Stimulated activated CD4-positive, alpha-beta T cell treated with anti-CD3 and anti-CD28 coated beads, Interleukin-12 subunit alpha, Interleukin-12 subunit beta, amount 100 ng/mL, for 24 hours (primary cell): ENCODE results near the gene TFE3.

Source experiments
- DNase-seq, 2 experiments: peaks; one replicate each; pipeline ENCODE4 v3.0.0-alpha.2; 2020; ENCODE audit warnings: low read depth in 2 of 2

Gene TFE3, protein sequence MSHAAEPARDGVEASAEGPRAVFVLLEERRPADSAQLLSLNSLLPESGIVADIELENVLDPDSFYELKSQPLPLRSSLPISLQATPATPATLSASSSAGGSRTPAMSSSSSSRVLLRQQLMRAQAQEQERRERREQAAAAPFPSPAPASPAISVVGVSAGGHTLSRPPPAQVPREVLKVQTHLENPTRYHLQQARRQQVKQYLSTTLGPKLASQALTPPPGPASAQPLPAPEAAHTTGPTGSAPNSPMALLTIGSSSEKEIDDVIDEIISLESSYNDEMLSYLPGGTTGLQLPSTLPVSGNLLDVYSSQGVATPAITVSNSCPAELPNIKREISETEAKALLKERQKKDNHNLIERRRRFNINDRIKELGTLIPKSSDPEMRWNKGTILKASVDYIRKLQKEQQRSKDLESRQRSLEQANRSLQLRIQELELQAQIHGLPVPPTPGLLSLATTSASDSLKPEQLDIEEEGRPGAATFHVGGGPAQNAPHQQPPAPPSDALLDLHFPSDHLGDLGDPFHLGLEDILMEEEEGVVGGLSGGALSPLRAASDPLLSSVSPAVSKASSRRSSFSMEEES

DNA sequence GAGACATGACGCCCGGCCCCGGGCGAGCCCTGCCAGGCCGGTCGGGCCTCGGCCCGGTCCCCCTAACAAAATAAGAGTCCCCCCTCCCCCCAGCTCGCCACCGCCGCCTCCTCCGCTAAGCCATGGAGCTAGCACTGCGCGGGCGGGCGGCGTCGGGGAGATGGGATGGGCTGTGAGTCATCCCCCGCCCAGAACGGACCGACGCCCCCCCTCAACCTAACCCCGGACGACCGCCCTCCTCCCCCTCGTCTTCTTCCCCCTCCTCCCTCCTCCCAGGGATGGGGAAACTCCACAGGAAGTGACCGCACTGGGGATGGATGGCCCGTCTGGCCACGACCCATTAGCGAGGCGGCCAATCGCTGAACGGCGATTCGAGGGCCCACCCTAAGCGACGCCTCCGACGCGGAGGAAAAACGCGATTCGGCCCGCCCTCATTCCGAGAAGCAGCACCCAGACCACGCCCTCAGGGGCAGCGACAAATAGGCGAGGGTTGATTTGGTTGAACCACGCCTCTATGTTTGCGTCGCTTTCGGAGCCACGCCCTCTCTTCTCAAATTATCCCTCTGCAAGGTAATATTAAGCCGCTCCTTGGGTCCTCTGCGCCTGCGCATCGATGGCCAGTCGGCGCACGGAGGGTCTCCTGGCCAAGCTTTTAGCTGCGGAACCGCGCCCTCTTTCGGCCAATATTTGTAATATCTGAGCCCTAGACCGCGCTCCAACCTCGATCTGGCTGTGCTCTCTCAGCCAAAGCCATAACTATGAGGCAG, at the start of gene TFE3:
TSS of gene TFE3 (minus strand) at position 138 of the 767 bp plus-strand sequence. CDS start at position 7, 131 bp downstream.
- DNase-seq: peak; percentile 85 to 93

DNA sequence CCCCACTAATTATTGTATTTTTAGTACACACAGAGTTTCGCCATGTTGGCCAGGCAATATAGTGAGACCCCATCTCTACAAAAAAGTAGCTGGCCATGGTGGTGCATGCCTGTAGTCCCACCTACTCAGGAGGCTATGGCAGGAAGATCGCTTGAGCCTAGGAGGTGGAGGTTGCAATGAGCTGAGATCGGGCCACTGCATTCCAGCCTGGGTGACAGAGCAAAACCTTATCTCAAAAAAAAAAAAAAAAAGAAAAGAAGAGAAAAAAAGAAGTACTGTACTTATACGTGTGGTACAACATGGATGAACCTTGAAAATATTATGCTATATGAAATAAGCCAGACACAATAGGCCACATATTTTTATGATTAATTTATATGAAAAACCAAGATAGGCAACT, 46.4 kb upstream of the TFE3 start:
- no peak for DNase-seq

- no peak for DNase-seq
These were observed 39.2 kb upstream of the TFE3 start for GRCh38 chrX:49082271-49082871.

DNA sequence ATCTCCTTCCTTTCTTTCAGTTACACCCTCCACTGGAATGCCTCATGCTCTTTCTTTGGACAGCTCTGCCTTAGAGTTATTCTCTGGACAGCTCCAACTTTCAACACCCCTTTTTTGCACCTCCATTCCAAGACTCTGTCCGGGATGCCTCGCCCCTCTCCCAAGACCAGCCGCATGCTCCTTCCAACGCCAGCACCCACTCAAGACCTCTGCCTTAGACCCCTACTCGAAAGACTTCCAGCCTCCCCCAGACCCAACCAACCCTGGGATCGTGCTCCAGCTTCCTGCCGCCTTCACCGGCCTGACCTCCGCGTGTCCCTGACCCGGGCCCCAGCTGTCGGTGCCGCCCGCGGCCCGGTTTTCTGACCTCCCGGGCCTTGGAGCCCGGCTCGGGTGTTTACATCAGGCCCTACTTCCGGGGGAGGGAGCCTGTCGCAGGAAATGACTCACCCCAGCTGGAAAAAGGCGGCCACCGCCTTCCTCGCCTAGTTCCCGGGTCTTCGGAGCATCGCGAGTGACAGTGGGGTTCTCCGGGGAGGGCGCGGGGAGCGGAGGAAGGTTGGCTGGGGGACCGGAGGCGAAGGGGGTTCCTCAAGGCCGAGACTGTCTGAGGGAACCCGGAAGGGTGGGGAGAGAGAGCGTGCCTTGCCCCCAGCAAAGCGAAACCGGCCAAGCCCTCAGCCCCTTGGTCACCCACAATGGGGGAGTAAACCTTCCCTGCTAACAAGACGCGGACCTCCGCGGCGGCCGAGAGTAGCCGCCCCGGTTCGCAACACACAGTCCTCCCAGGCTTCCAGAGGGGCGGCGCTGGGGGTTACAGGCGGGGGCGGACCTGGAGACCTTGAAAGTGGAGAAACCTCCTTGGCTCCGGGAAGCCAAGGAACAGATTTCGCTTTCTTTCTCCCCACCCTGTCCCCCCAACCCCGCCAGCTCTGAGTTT, 36.6 kb upstream of the TFE3 start, which contains the start of gene WDR45:
TSS of gene WDR45 (minus strand) at position 399 of the 940 bp plus-strand sequence. CDS start 1,792 bp downstream, outside the sequence.
- peak; percentile 39 to 46 for DNase-seq

- no peak for DNase-seq
These were observed 34.8 kb upstream of the TFE3 start for GRCh38 chrX:49077941-49078340.

DNA sequence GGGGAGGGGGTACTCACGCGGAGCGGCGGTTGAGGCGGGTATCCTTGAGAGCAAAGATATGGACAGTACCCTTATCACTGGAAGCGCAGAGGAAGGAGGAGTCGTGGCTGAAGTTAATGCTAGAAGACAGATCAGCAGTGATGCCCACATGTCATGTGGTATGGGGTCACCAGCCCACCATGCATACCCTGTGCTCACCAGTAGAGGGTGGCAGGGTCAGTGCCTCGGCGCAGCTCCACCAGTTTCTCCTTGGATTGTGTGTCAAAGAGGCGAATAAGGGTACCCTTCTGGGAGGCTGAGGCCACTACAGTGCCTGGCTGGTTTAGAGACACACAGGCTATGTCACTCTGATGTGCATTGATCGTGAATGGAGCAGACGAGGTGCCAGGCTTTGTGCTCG, 32.2 kb upstream of the TFE3 start:
- no peak for DNase-seq

GRCh38 chrX:49073601-49074575, 30.7 kb upstream of the TFE3 start, which contains the start of gene PRAF2:
Gene PRAF2 (minus strand): TSS chrX:49074002. CDS start chrX:49073987, 15 bp downstream.
- peak; percentile 77 to 85 for DNase-seq

DNA sequence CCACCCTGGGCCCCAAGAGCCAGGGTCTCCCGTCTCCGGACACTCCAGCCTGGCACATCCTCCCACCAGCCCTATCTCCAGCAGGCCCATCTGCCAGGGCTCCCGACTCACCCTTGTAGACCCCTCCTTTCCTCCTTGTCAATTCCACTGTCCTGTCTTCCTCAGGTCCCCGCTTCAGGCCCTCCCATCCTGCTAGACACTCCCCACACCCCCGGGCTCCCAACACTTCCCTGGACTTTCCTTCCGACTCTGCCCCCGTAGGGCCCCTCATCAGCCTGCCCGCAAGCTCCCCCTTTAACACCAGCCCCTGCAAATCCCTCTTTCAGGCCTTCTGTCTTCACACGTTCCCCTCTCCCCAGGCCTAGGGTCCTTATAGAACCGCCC, 29.5 kb upstream of the TFE3 start:
- no peak for DNase-seq

GRCh38 chrX:49071877-49072711, 28.9 kb upstream of the TFE3 start:
- DNase-seq: no peak

- DNase-seq: no peak
These were observed 27.8 kb upstream of the TFE3 start for GRCh38 chrX:49070988-49071387.

GRCh38 chrX:49069038-49069437, 25.9 kb upstream of the TFE3 start:
- no peak for DNase-seq

GRCh38 chrX:49067285-49068120, 24.3 kb upstream of the TFE3 start:
- no peak for DNase-seq

GRCh38 chrX:49066690-49067089, 23.5 kb upstream of the TFE3 start:
- no peak for DNase-seq

DNA sequence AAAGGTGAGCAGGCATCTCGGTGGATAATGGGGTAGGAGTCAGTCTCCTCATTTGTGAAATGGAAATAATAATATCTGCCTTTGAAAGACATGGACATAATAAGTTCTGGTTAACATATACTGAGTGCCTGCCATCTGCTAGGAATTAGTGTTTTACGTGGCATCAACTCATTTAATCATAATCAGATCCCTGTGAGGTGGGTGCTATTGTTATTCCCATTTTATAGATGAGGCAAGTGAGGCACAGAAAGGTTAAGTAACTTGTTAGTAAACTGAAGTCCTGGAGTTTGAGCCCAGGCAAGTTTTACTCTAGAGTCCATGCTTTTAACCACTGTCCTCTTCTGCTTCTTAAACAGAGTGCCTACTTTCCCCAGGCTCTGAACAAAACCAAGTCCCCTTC, 23.1 kb upstream of the TFE3 start:
- DNase-seq: no peak

- DNase-seq: no peak
These were observed 21.6 kb upstream of the TFE3 start for GRCh38 chrX:49064735-49065134.

DNA sequence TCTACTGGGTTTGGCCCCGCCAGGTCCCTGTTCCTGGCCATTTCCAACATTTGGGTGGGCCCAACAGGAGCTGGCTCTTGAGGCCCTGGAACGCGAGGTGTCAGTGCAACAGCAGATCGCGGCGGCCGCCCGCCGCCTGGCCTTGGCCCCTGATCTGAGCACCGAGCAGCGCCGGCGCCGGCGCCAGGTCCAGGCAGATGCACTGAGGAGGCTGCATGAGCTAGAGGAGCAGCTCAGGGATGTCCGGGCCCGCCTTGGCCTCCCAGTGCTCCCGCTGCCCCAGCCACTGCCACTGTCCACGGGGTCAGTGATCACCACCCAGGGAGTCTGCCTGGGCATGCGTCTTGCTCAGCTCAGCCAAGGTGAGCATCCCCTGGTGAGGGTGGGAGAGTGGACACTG, 21.1 kb upstream of the TFE3 start:
- no peak for DNase-seq

DNA sequence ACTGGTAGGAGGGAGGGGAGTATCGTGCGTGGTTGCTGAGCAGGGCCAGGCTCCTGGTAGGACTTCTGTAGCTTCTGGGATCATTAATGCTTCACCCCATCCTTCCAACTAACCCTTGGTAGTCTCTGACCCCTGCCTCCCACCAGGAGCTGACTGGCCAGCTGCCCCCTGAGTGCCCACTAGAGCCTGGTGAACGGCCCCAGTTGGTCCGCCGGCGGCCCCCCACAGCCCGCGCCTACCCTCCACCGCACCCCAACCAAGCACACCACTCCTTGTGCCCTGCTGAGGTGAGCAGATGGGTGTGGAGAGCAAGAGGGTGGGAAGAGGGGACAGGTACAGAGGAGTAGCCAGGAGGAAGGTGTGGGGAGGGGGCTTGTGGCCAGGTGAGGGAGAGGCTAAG, 20.6 kb upstream of the TFE3 start:
- no peak for DNase-seq

- no peak for DNase-seq
These were observed 18.8 kb upstream of the TFE3 start for GRCh38 chrX:49061916-49062315.
